Measurements from ENCODE around the gene SLC35E2B.
"Not testable (repeated sequence)": the region's sequence is repeated elsewhere in the genome, so short reads cannot be mapped to it uniquely, and the experiment has no call there.

GRCh38 chr1:1637479-1637875 lies 55.1 kb downstream of the SLC35E2B start:
- TF ChIP-seq POLR2AphosphoS5 (IDR thresholded peaks at IDR 0.05; ENCODE audit: insufficient read depth in 1 of 2, low read depth in 1 of 2); POLR2A (IDR thresholded peaks at IDR 0.05): not testable (repeated sequence)
- TF ChIP-seq, protein P1, sequence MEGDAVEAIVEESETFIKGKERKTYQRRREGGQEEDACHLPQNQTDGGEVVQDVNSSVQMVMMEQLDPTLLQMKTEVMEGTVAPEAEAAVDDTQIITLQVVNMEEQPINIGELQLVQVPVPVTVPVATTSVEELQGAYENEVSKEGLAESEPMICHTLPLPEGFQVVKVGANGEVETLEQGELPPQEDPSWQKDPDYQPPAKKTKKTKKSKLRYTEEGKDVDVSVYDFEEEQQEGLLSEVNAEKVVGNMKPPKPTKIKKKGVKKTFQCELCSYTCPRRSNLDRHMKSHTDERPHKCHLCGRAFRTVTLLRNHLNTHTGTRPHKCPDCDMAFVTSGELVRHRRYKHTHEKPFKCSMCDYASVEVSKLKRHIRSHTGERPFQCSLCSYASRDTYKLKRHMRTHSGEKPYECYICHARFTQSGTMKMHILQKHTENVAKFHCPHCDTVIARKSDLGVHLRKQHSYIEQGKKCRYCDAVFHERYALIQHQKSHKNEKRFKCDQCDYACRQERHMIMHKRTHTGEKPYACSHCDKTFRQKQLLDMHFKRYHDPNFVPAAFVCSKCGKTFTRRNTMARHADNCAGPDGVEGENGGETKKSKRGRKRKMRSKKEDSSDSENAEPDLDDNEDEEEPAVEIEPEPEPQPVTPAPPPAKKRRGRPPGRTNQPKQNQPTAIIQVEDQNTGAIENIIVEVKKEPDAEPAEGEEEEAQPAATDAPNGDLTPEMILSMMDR (IDR thresholded peaks at IDR 0.05), result not testable (repeated sequence)

Measured in vagina (tissue), 2 donors.